Stimulated activated naive CD4-positive, alpha-beta T cell (primary cell): ENCODE data around the gene TK2.
"Not testable (repeated sequence)": the region's sequence is repeated elsewhere in the genome, so short reads cannot be mapped to it uniquely, and the experiment has no call there.

ENCODE experiments used
- DNase-seq, 6 experiments: peaks; one replicate each; lab custom pipeline; 2025; lab: John Stamatoyannopoulos, UW

The TK2 gene

GRCh38 chr16:66549284-66550131, at the start of gene TK2:
Gene TK2 (minus strand): TSS chr16:66550122. CDS start chr16:66550061, 61 bp downstream.
- peak; percentile 26 to 78 (median 48) for DNase-seq

- DNase-seq, result no peak
Observed at GRCh38 chr16:66598111-66598510, 48.2 kb upstream of the TK2 start.

- DNase-seq, result no peak
Observed at GRCh38 chr16:66596986-66597848, 47.3 kb upstream of the TK2 start.

GRCh38 chr16:66596559-66596958, 46.6 kb upstream of the TK2 start:
- not testable (repeated sequence) for DNase-seq

- no peak for DNase-seq
Observed at GRCh38 chr16:66594739-66595138, 44.8 kb upstream of the TK2 start.

GRCh38 chr16:66592814-66593213, 42.9 kb upstream of the TK2 start:
- DNase-seq, result no peak

- DNase-seq, result no peak
Observed at GRCh38 chr16:66592241-66592640, 42.3 kb upstream of the TK2 start.

GRCh38 chr16:66591018-66591417, 41.1 kb upstream of the TK2 start:
- DNase-seq, result no peak

- peak in 3 of 6 experiments; percentile 26 to 46 (median 44) for DNase-seq
Observed at GRCh38 chr16:66590322-66590721, 40.4 kb upstream of the TK2 start.

GRCh38 chr16:66588981-66589713, 39.2 kb upstream of the TK2 start:
- peak; percentile 17 to 67 (median 46) for DNase-seq

- DNase-seq, result no peak
Observed at GRCh38 chr16:66587881-66588600, 38.1 kb upstream of the TK2 start.

GRCh38 chr16:66585481-66586239, 35.7 kb upstream of the TK2 start:
- no peak for DNase-seq

- DNase-seq, result no peak
Observed at GRCh38 chr16:66581246-66581952, 31.5 kb upstream of the TK2 start.

GRCh38 chr16:66580605-66581209, 30.8 kb upstream of the TK2 start:
- no peak for DNase-seq

GRCh38 chr16:66578651-66579531, 29.0 kb upstream of the TK2 start, which contains the start of gene CMTM2:
Gene CMTM2 (plus strand): TSS chr16:66579463. CDS start chr16:66579608, 145 bp downstream.
- peak in 3 of 6 experiments; percentile 16 to 44 (median 23) for DNase-seq

GRCh38 chr16:66576296-66576695, 26.4 kb upstream of the TK2 start:
- no peak for DNase-seq

- DNase-seq, result no peak
Observed at GRCh38 chr16:66575060-66575459, 25.1 kb upstream of the TK2 start.

GRCh38 chr16:66574531-66574930, 24.6 kb upstream of the TK2 start:
- DNase-seq, result no peak
